H1 (cell line): ENCODE measurements around the gene SLC16A8.

ENCODE experiments used
- BRCA1 ChIP-seq: IDR thresholded peaks from 2 replicates; pipeline ENCODE4 v1.6.1; 2012; ENCODE audit warnings: low read depth, low read length, improper control_type of control experiment
- CTCF ChIP-seq, 3 experiments: IDR thresholded peaks; 1 replicate in 2 of 3; 2 replicates in 1 of 3; pipeline versions ENCODE4 v1.5.1 to v1.6.1; 2011; ENCODE audit warnings: low read length in 3 of 3, mild to moderate bottlenecking in 3 of 3, inconsistent platforms in 2 of 3, low read depth in 1 of 3, moderate library complexity in 1 of 3; ENCODE audit not compliant: insufficient read depth in 1 of 3; ENCODE audit errors: control extremely low read depth in 1 of 3
- EP300 ChIP-seq, 2 experiments: IDR thresholded peaks; 1 replicate in 1 of 2; 2 replicates in 1 of 2; pipeline ENCODE4 v1.6.1; 2011 to 2012; ENCODE audit warnings: low read depth in 2 of 2, low read length in 2 of 2, mild to moderate bottlenecking in 2 of 2, borderline replicate concordance in 1 of 2, inconsistent platforms in 1 of 2, moderate library complexity in 1 of 2
- MAX ChIP-seq: IDR thresholded peaks from 2 replicates; pipeline ENCODE4 v1.6.1; 2012; ENCODE audit warnings: inconsistent platforms
- RAD21 ChIP-seq, 2 experiments: IDR thresholded peaks in 1 of 2; conservative IDR thresholded peaks in 1 of 2; 2 replicates each; pipeline ENCODE4 v1.6.1; 2011; ENCODE audit warnings: low read depth in 2 of 2, low read length in 2 of 2, improper control_type of control experiment in 1 of 2, inconsistent platforms in 1 of 2, mild to moderate bottlenecking in 1 of 2, moderate library complexity in 1 of 2

GRCh38 chr22:38107692-38108515, 23.9 kb upstream of the SLC16A8 start:
- TF ChIP-seq MAX (no peak), BRCA1 (no peak), RAD21 (IDR thresholded peaks at IDR 0.05 in 1 of 2, conservative IDR thresholded peaks at IDR 0.05 in 1 of 2; ENCODE audit: low read depth in 2 of 2, low read length in 2 of 2) (no peak), CTCF (IDR thresholded peaks at IDR 0.05; ENCODE audit: control extremely low read depth in 1 of 3, insufficient read depth in 1 of 3, low read depth in 1 of 3, low read length in 3 of 3) (no peak), EP300 (IDR thresholded peaks at IDR 0.05; ENCODE audit: borderline replicate concordance in 1 of 2, low read depth in 2 of 2, low read length in 2 of 2) (no peak)
